GM03348 (cell line): ENCODE data around the gene LDLRAD4.

ENCODE experiments used
- DNase-seq: peaks from one replicate; pipeline ENCODE4 v3.0.0; 2012; ENCODE audit warnings: low spot score

Gene LDLRAD4

GRCh38 chr18:13574761-13575160, 356.2 kb downstream of the LDLRAD4 start:
- DNase-seq = no peak

- DNase-seq = no peak
These were observed 358.0 kb downstream of the LDLRAD4 start for GRCh38 chr18:13576598-13576997.

- peak; percentile 83 for DNase-seq
These were observed 358.6 kb downstream of the LDLRAD4 start for GRCh38 chr18:13577091-13577697.

GRCh38 chr18:13577781-13578180, 359.2 kb downstream of the LDLRAD4 start:
- DNase-seq = no peak

GRCh38 chr18:13578400-13578799, 359.8 kb downstream of the LDLRAD4 start:
- DNase-seq = no peak

- DNase-seq = no peak
These were observed 361.3 kb downstream of the LDLRAD4 start for GRCh38 chr18:13579874-13580273.

- no peak for DNase-seq
These were observed 361.8 kb downstream of the LDLRAD4 start for GRCh38 chr18:13580351-13580750.

GRCh38 chr18:13580991-13581390, 362.4 kb downstream of the LDLRAD4 start:
- no peak for DNase-seq

- no peak for DNase-seq
These were observed 363.1 kb downstream of the LDLRAD4 start for GRCh38 chr18:13581496-13582177.

- no peak for DNase-seq
These were observed 363.7 kb downstream of the LDLRAD4 start for GRCh38 chr18:13582178-13582670.

- no peak for DNase-seq
These were observed 365.3 kb downstream of the LDLRAD4 start for GRCh38 chr18:13583576-13584550.

- no peak for DNase-seq
These were observed 366.3 kb downstream of the LDLRAD4 start for GRCh38 chr18:13584825-13585224.

- DNase-seq = no peak
These were observed 367.0 kb downstream of the LDLRAD4 start for GRCh38 chr18:13585379-13586153.

GRCh38 chr18:13587001-13587400, 368.4 kb downstream of the LDLRAD4 start:
- DNase-seq = no peak

- DNase-seq = no peak
These were observed 368.9 kb downstream of the LDLRAD4 start for GRCh38 chr18:13587477-13587876.

- DNase-seq = peak; percentile 40
These were observed 369.4 kb downstream of the LDLRAD4 start for GRCh38 chr18:13587937-13588336.

GRCh38 chr18:13589316-13589715, 370.8 kb downstream of the LDLRAD4 start:
- DNase-seq = no peak

- DNase-seq = no peak
These were observed 371.4 kb downstream of the LDLRAD4 start for GRCh38 chr18:13589943-13590342.

- no peak for DNase-seq
These were observed 373.7 kb downstream of the LDLRAD4 start for GRCh38 chr18:13592246-13592645.

- no peak for DNase-seq
These were observed 376.0 kb downstream of the LDLRAD4 start for GRCh38 chr18:13594551-13594950.

- DNase-seq = no peak
These were observed 378.5 kb downstream of the LDLRAD4 start for GRCh38 chr18:13597068-13597467.

- DNase-seq = no peak
These were observed 380.0 kb downstream of the LDLRAD4 start for GRCh38 chr18:13598591-13598990.
